ENCODE results near the gene BAK1. TPM values are rescaled to one million over a fixed set of nuclear protein-coding genes. Genes with fewer than 3 reads are reported as not detected.
"Not testable (repeated sequence)": the region's sequence is repeated elsewhere in the genome, so short reads cannot be mapped to it uniquely, and the experiment has no call there.

The BAK1 gene
- total and polyA plus RNA-seq, 12 donors, result 12.6 to 37.6 (median 18.7) TPM

GRCh38 chr6:33540768-33541167 lies 39.3 kb downstream of the BAK1 start:
- H3K4me1 ChIP-seq, result no peaks in the 10 kb centered on the region
- intact Hi-C loops (cut with DNase I), result no loop called here
- DNase-seq (no peak), ATAC-seq (no peak)
- TF ChIP-seq, protein P1, sequence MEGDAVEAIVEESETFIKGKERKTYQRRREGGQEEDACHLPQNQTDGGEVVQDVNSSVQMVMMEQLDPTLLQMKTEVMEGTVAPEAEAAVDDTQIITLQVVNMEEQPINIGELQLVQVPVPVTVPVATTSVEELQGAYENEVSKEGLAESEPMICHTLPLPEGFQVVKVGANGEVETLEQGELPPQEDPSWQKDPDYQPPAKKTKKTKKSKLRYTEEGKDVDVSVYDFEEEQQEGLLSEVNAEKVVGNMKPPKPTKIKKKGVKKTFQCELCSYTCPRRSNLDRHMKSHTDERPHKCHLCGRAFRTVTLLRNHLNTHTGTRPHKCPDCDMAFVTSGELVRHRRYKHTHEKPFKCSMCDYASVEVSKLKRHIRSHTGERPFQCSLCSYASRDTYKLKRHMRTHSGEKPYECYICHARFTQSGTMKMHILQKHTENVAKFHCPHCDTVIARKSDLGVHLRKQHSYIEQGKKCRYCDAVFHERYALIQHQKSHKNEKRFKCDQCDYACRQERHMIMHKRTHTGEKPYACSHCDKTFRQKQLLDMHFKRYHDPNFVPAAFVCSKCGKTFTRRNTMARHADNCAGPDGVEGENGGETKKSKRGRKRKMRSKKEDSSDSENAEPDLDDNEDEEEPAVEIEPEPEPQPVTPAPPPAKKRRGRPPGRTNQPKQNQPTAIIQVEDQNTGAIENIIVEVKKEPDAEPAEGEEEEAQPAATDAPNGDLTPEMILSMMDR (IDR thresholded peaks at IDR 0.05), result no peak
- no peaks in the 10 kb centered on the region for H3K9me3 ChIP-seq
- no peaks in the 10 kb centered on the region for H3K27me3 ChIP-seq
- no peak overlapping the region for H3K4me3 ChIP-seq
- H3K36me3 ChIP-seq, result no peaks in the 10 kb centered on the region
- 88 to 92% methylated on average over 1 of the region's 1 CpG for WGBS, 2 donors
- H3K27ac ChIP-seq, result no peak overlapping the region

- intact Hi-C loops (cut with DNase I), result no loop called here
- Histone ChIP-seq H3K4me3 (no peak overlapping the region), H3K36me3 (no peaks in the 10 kb centered on the region), H3K27ac (no peak overlapping the region), H3K4me1 (no peaks in the 10 kb centered on the region), H3K27me3 (peaks cover 0 to under 1% (median 0%) of the 10 kb centered on the region in 7 donors), H3K9me3 (no peaks in the 10 kb centered on the region)
- TF ChIP-seq, protein P1 (IDR thresholded peaks at IDR 0.05), result no peak
- WGBS, 2 donors, result 98 to 99% methylated on average over 3 of the region's 3 CpGs
- no peak for DNase-seq
- no peak for ATAC-seq
Measured at GRCh38 chr6:33534702-33535101, 45.4 kb downstream of the BAK1 start.

DNA sequence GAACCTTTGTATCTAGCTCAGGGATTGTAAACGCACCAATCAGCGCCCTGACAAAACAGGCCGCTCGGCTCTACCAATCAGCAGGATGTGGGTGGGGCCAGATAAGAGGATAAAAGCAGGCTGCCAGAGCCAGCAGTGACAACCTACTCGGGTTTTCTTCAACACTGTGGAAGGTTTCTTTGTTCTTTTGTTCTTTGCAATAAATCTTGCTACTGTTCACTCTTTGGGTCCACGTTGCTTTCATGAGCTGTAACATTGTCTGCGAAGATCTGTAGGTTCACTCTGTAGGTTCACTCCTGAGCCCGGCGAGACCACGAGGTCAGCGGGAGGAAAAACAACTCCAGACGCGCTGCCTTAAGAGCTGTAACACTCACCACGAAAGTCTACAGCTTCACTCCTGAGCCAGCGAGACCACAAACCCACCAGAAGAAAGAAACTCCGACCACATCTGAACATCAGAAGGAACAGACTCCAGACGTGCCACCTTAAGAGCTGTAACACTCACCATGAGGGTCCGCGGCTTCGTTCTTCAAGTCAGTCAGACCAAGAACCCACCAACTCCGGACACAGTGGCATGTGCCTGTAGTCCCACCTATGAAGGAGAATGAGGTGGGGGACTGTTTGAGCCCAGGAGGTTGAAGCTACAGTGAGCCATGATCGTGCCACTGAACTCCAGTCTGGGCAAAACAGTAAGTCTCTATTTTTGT lies 46.8 kb downstream of the BAK1 start:
- H3K27me3 ChIP-seq; H3K27ac ChIP-seq; H3K4me1 ChIP-seq; intact Hi-C loops (cut with DNase I); DNase-seq; H3K36me3 ChIP-seq; H3K4me3 ChIP-seq; ATAC-seq; H3K9me3 ChIP-seq: not testable (repeated sequence)
- 88% methylated on average over 22 of the region's 22 CpGs for WGBS, 2 donors

GRCh38 chr6:33532431-33532830 lies 47.6 kb downstream of the BAK1 start:
- H3K27me3 ChIP-seq; H3K4me1 ChIP-seq; H3K9me3 ChIP-seq; DNase-seq; H3K4me3 ChIP-seq; H3K36me3 ChIP-seq; ATAC-seq; H3K27ac ChIP-seq; intact Hi-C loops (cut with DNase I): not testable (repeated sequence)
- WGBS, 2 donors, result 95 to 97% methylated on average over 13 to 16 of the region's 25 CpGs

GRCh38 chr6:33530617-33531016 lies 49.5 kb downstream of the BAK1 start:
- intact Hi-C loops (cut with DNase I); H3K4me3 ChIP-seq; DNase-seq; H3K27me3 ChIP-seq; H3K27ac ChIP-seq; H3K9me3 ChIP-seq; H3K36me3 ChIP-seq; H3K4me1 ChIP-seq; ATAC-seq: not testable (repeated sequence)

Other genes starting within 250 kb of the BAK1 start
- gene KIFC1, start 188.5 kb downstream of the BAK1 start, total RNA-seq, result 1 to 10 TPM in 2 of 10 donors, under 1 TPM in 6, not detected in 2; 0.09 to 6.1 (median 0.36) TPM
- gene KIFC1, start 188.5 kb downstream of the BAK1 start, polyA plus RNA-seq, result under 1 TPM; 0.28 to 0.29 TPM
- 10 to 100 TPM; 36.2 to 61.2 (median 48.9) TPM for gene PHF1, start 169.3 kb downstream of the BAK1 start, total RNA-seq
- 100 to 1,000 TPM in 1 of 2 donors, 10 to 100 TPM in 1; 59.5 to 125 TPM for gene PHF1, start 169.3 kb downstream of the BAK1 start, polyA plus RNA-seq
- gene CUTA, start 162.2 kb downstream of the BAK1 start, total RNA-seq, result 100 to 1,000 TPM in 9 of 10 donors, 10 to 100 TPM in 1; 99.8 to 132 (median 114) TPM
- gene CUTA, start 162.2 kb downstream of the BAK1 start, polyA plus RNA-seq, result 100 to 1,000 TPM in 1 of 2 donors, 10 to 100 TPM in 1; 94.7 to 161 TPM
- 1 to 10 TPM; 3.6 to 8.5 (median 5.7) TPM for gene SYNGAP1, start 160.2 kb downstream of the BAK1 start, total RNA-seq
- gene SYNGAP1, start 160.2 kb downstream of the BAK1 start, polyA plus RNA-seq, result 10 to 100 TPM in 1 of 2 donors, 1 to 10 TPM in 1; 3.1 to 10.2 TPM
- 1 to 10 TPM; 2.7 to 6.5 (median 4.9) TPM for gene ZBTB9, start 125.7 kb downstream of the BAK1 start, total RNA-seq
- gene ZBTB9, start 125.7 kb downstream of the BAK1 start, polyA plus RNA-seq, result 1 to 10 TPM; 1.2 to 4.3 TPM
- 10 to 100 TPM in 1 of 10 donors, 1 to 10 TPM in 9; 3.2 to 16.7 (median 5.5) TPM for gene ITPR3, start 41.0 kb upstream of the BAK1 start, total RNA-seq
- 10 to 100 TPM in 1 of 2 donors, 1 to 10 TPM in 1; 7.8 to 12.6 TPM for gene ITPR3, start 41.0 kb upstream of the BAK1 start, polyA plus RNA-seq
- gene UQCC2, start 131.4 kb upstream of the BAK1 start, total RNA-seq, result 100 to 1,000 TPM; 222 to 328 (median 245) TPM
- gene UQCC2, start 131.4 kb upstream of the BAK1 start, polyA plus RNA-seq, result 100 to 1,000 TPM; 200 to 598 TPM
- 10 to 100 TPM; 15.9 to 55.7 (median 27.5) TPM for gene IP6K3, start 166.6 kb upstream of the BAK1 start, total RNA-seq
- gene IP6K3, start 166.6 kb upstream of the BAK1 start, polyA plus RNA-seq, result 10 to 100 TPM; 18.4 to 32.6 TPM
- 10 to 100 TPM; 18.5 to 32.1 (median 25.6) TPM for gene LEMD2, start 208.9 kb upstream of the BAK1 start, total RNA-seq
- 10 to 100 TPM; 39.2 to 45.9 TPM for gene LEMD2, start 208.9 kb upstream of the BAK1 start, polyA plus RNA-seq
- not detected for gene MLN, start 223.7 kb upstream of the BAK1 start, total RNA-seq
- gene MLN, start 223.7 kb upstream of the BAK1 start, polyA plus RNA-seq, result not detected

Measured in heart right ventricle (tissue), 16 donors.